KOPT-K1 (cell line): ENCODE measurements around the gene ADTRP.

Experiments
- H3K27ac ChIP-seq: fragments of 200-600 bp; sonication (generic); 2 replicates; pipeline ENCODE4 v1.5.1; 2016; ENCODE audit warnings: antibody characterized with exemption, mild to moderate bottlenecking, low read depth, low read length; ENCODE audit not compliant: poor library complexity, severe bottlenecking
- H3K36me3 ChIP-seq: fragments of 200-600 bp; sonication (generic); 2 replicates; pipeline ENCODE4 v1.5.1; 2017; ENCODE audit warnings: antibody characterized with exemption, mild to moderate bottlenecking, low read length, moderate library complexity; ENCODE audit not compliant: insufficient read depth
- H3K9me3 ChIP-seq: fragments of 200-600 bp; sonication (generic); 2 replicates; pipeline ENCODE4 v1.5.1; 2017; ENCODE audit warnings: antibody characterized with exemption, low read length, mild to moderate bottlenecking; ENCODE audit not compliant: insufficient read depth, poor library complexity, severe bottlenecking

The ADTRP gene

GRCh38 chr6:11789744-11790143 is 11.1 kb upstream of the ADTRP start:
- no peaks in the 10 kb centered on the region for H3K9me3 ChIP-seq
- H3K36me3 ChIP-seq = no peaks in the 10 kb centered on the region
- no peak overlapping the region for H3K27ac ChIP-seq

GRCh38 chr6:11788043-11788442 is 9.4 kb upstream of the ADTRP start:
- Histone ChIP-seq H3K9me3 (no peaks in the 10 kb centered on the region), H3K36me3 (no peaks in the 10 kb centered on the region), H3K27ac (no peak overlapping the region)

GRCh38 chr6:11785774-11786579 is 7.4 kb upstream of the ADTRP start:
- Histone ChIP-seq H3K9me3 (no peaks in the 10 kb centered on the region), H3K27ac (no peak overlapping the region), H3K36me3 (no peaks in the 10 kb centered on the region)

GRCh38 chr6:11785415-11785773 is 6.8 kb upstream of the ADTRP start:
- Histone ChIP-seq H3K27ac (no peak overlapping the region), H3K36me3 (no peaks in the 10 kb centered on the region), H3K9me3 (no peaks in the 10 kb centered on the region)

GRCh38 chr6:11784341-11784740 is 5.7 kb upstream of the ADTRP start:
- no peaks in the 10 kb centered on the region for H3K9me3 ChIP-seq
- no peaks in the 10 kb centered on the region for H3K36me3 ChIP-seq
- H3K27ac ChIP-seq = no peak overlapping the region

GRCh38 chr6:11783524-11784064 is 5.0 kb upstream of the ADTRP start:
- no peaks in the 10 kb centered on the region for H3K9me3 ChIP-seq

GRCh38 chr6:11782524-11782923 is 3.9 kb upstream of the ADTRP start:
- no peaks in the 10 kb centered on the region for H3K36me3 ChIP-seq
- no peak overlapping the region for H3K27ac ChIP-seq
- H3K9me3 ChIP-seq = no peaks in the 10 kb centered on the region

More at GRCh38 chr6:11783524-11784064, 5.0 kb upstream of the ADTRP start:
- Histone ChIP-seq H3K27ac (no peak overlapping the region), H3K36me3 (no peaks in the 10 kb centered on the region)

- Histone ChIP-seq H3K27ac (no peak overlapping the region), H3K36me3 (no peaks in the 10 kb centered on the region), H3K9me3 (no peaks in the 10 kb centered on the region)
Observed at GRCh38 chr6:11780097-11780428, 1.5 kb upstream of the ADTRP start.

GRCh38 chr6:11779329-11780096 is 910 bp upstream of the ADTRP start:
- no peaks in the 10 kb centered on the region for H3K36me3 ChIP-seq
- no peak overlapping the region for H3K27ac ChIP-seq
- H3K9me3 ChIP-seq = no peaks in the 10 kb centered on the region

- no peak overlapping the region for H3K27ac ChIP-seq
Observed at GRCh38 chr6:11778036-11778435, 567 bp downstream of the ADTRP start.

GRCh38 chr6:11775791-11776409 is 2.7 kb downstream of the ADTRP start:
- Histone ChIP-seq H3K36me3 (no peaks in the 10 kb centered on the region), H3K9me3 (no peaks in the 10 kb centered on the region), H3K27ac (no peak overlapping the region)

More at GRCh38 chr6:11778036-11778435, 567 bp downstream of the ADTRP start:
- Histone ChIP-seq H3K36me3 (no peaks in the 10 kb centered on the region), H3K9me3 (no peaks in the 10 kb centered on the region)

GRCh38 chr6:11774426-11774825 is 4.2 kb downstream of the ADTRP start:
- H3K9me3 ChIP-seq = no peaks in the 10 kb centered on the region
- no peak overlapping the region for H3K27ac ChIP-seq
- no peaks in the 10 kb centered on the region for H3K36me3 ChIP-seq

- H3K36me3 ChIP-seq = no peaks in the 10 kb centered on the region
- H3K9me3 ChIP-seq = no peaks in the 10 kb centered on the region
- no peak overlapping the region for H3K27ac ChIP-seq
Observed at GRCh38 chr6:11773581-11773980, 5.0 kb downstream of the ADTRP start.

- H3K36me3 ChIP-seq = no peaks in the 10 kb centered on the region
- no peaks in the 10 kb centered on the region for H3K9me3 ChIP-seq
- H3K27ac ChIP-seq = no peak overlapping the region
Observed at GRCh38 chr6:11773013-11773412, 5.6 kb downstream of the ADTRP start.

- H3K36me3 ChIP-seq = no peaks in the 10 kb centered on the region
- H3K9me3 ChIP-seq = no peaks in the 10 kb centered on the region
- H3K27ac ChIP-seq = no peak overlapping the region
Observed at GRCh38 chr6:11772109-11772825, 6.3 kb downstream of the ADTRP start.
